Ascending aorta (tissue), 2 donors: ENCODE measurements around the gene UBA1. TPM values are rescaled to one million over a fixed set of nuclear protein-coding genes. Genes with fewer than 3 reads are reported as not detected.

Source experiments
- DNase-seq, 2 donors: peaks; one replicate each; pipeline ENCODE4 v3.0.0-alpha.2; 2019; ENCODE audit warnings: low spot score in 2 of 2
- H3K27ac ChIP-seq, 2 donors: fragments of 200-600 bp; sonication (generic); one replicate each; pipeline ENCODE4 v1.5.1; 2016 to 2017; ENCODE audit warnings: mild to moderate bottlenecking in 1 of 2
- H3K27me3 ChIP-seq: fragments of 200-600 bp; sonication (generic); one replicate; pipeline ENCODE4 v1.5.1; 2017
- H3K36me3 ChIP-seq, 2 donors: fragments of 200-600 bp; sonication (generic); one replicate each; pipeline ENCODE4 v1.5.1; 2016
- H3K4me1 ChIP-seq, 2 donors: fragments of 200-600 bp; sonication (generic); one replicate each; pipeline ENCODE4 v1.5.1; 2016 to 2017; ENCODE audit warnings: mild to moderate bottlenecking in 1 of 2
- H3K4me3 ChIP-seq, 2 donors: fragments of 200-600 bp; sonication (generic); one replicate each; pipeline ENCODE4 v1.5.1; 2016 to 2017; ENCODE audit warnings: mild to moderate bottlenecking in 1 of 2
- H3K9me3 ChIP-seq, 2 donors: fragments of 200-600 bp; sonication (generic); one replicate each; pipeline ENCODE4 v1.5.1; 2016
- intact Hi-C: fragments of 100-400 bp; cut with DNase I; formaldehyde crosslinking; loops from one replicate; pipeline ENCODE4 v1.15.1; 2023
- total RNA-seq: library from RNA; depleted of rRNA; stranded (reverse); fragments of >200 nt; gene quantifications from one replicate; pipeline ENCODE4 v1.1.0, GENCODE V29; 2016
- TF ChIP-seq, protein P1 (sequence below), 3 experiments: fragments of 200-600 bp in 2 of 3; fragments of 450-650 bp in 1 of 3; sonication (generic) in 2 of 3; IDR thresholded peaks; one replicate each; pipeline ENCODE4 v1.5.1; 2016 to 2019; ENCODE audit warnings: antibody characterized with exemption in 3 of 3, mild to moderate bottlenecking in 1 of 3, moderate library complexity in 1 of 3

The UBA1 gene
- total RNA-seq, 1 donor from 2014 or later: 162 TPM

DNA sequence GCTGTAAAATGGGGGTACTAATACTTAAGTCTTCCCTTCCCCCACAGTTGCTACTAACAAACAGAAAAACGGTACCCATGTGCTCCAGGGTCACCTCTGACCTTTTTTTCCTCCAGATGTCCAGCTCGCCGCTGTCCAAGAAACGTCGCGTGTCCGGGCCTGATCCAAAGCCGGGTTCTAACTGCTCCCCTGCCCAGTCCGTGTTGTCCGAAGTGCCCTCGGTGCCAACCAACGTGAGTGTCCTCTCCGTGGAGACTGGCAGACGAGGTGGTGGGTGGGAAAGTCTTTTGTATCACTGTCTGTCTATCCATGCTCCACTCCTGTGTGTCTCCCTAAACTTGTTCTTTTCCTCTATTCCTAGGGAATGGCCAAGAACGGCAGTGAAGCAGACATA, 5.1 kb downstream of the UBA1 start:
- DNase-seq: no peak
- no peaks in the 10 kb centered on the region for H3K27me3 ChIP-seq
- H3K9me3 ChIP-seq: no peaks in the 10 kb centered on the region
- intact Hi-C loops: loop anchor here (10.0 kb wide), 1 partner anchor 456 kb away; the partner anchor contains the start of genes ELK1 and UXT
- no peak overlapping the region for H3K27ac ChIP-seq
- H3K36me3 ChIP-seq: peaks cover 48 to 58% of the 10 kb centered on the region in 2 donors
- TF ChIP-seq, protein P1, sequence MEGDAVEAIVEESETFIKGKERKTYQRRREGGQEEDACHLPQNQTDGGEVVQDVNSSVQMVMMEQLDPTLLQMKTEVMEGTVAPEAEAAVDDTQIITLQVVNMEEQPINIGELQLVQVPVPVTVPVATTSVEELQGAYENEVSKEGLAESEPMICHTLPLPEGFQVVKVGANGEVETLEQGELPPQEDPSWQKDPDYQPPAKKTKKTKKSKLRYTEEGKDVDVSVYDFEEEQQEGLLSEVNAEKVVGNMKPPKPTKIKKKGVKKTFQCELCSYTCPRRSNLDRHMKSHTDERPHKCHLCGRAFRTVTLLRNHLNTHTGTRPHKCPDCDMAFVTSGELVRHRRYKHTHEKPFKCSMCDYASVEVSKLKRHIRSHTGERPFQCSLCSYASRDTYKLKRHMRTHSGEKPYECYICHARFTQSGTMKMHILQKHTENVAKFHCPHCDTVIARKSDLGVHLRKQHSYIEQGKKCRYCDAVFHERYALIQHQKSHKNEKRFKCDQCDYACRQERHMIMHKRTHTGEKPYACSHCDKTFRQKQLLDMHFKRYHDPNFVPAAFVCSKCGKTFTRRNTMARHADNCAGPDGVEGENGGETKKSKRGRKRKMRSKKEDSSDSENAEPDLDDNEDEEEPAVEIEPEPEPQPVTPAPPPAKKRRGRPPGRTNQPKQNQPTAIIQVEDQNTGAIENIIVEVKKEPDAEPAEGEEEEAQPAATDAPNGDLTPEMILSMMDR (IDR thresholded peaks at IDR 0.05): no peak
- H3K4me3 ChIP-seq: no peak overlapping the region
- peaks cover 12 to 21% of the 10 kb centered on the region in 2 donors for H3K4me1 ChIP-seq

- no peaks in the 10 kb centered on the region for H3K27me3 ChIP-seq
- DNase-seq: no peak
- H3K4me1 ChIP-seq: peaks cover 12 to 21% of the 10 kb centered on the region in 2 donors
- H3K36me3 ChIP-seq: peaks cover 51 to 64% of the 10 kb centered on the region in 2 donors
- intact Hi-C loops: loop anchor here (10.0 kb wide), 1 partner anchor 456 kb away; the partner anchor contains the start of genes ELK1 and UXT
- H3K27ac ChIP-seq: no peak overlapping the region
- no peaks in the 10 kb centered on the region for H3K9me3 ChIP-seq
- H3K4me3 ChIP-seq: no peak overlapping the region
- TF ChIP-seq, protein P1 (IDR thresholded peaks at IDR 0.05): no peak
Observed at GRCh38 chrX:47199286-47199685, 5.7 kb downstream of the UBA1 start.

DNA sequence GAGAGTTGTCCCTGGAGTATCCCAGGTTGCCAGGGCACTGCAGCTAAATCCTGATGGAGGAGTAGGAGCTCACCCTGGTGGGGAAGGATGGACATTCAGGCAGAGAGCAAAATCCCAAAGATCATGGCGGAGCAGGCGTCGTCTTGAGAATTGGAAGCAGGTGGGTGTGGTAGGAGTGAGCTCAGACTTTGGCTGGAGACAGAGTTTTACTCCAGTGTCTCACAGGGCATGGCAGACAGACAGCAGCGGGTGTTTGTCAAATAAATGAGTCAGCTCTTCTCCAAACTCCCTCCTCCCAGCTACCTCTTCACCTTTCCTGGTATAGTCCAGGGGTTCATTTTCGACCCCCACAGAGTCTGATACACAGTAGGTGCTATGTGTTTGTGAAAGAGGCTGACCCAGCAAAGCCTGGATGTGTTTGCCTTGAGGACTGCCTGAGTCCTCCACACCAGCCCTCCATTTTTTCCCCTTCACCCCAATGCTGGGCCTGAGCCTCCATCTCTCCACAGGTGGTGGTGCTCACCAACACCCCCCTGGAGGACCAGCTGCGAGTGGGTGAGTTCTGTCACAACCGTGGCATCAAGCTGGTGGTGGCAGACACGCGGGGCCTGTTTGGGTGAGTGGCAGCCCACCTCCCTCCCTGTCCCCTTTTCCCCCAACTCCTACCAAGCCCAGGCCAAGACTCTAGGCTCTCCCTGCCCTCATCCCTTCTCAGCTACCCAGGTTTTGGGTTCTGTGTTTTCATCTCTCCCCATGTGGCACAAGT, 6.9 kb downstream of the UBA1 start:
- intact Hi-C loops: no loop called here
- H3K27ac ChIP-seq: peak overlapping the region in 1 of 2 donors; percentile 46
- no peak for DNase-seq
- H3K36me3 ChIP-seq: peaks cover 60 to 77% of the 10 kb centered on the region in 2 donors
- H3K9me3 ChIP-seq: no peaks in the 10 kb centered on the region
- TF ChIP-seq, protein P1 (IDR thresholded peaks at IDR 0.05): no peak
- H3K4me1 ChIP-seq: peaks cover 11 to 12% of the 10 kb centered on the region in 2 donors
- no peaks in the 10 kb centered on the region for H3K27me3 ChIP-seq
- no peak overlapping the region for H3K4me3 ChIP-seq

DNA sequence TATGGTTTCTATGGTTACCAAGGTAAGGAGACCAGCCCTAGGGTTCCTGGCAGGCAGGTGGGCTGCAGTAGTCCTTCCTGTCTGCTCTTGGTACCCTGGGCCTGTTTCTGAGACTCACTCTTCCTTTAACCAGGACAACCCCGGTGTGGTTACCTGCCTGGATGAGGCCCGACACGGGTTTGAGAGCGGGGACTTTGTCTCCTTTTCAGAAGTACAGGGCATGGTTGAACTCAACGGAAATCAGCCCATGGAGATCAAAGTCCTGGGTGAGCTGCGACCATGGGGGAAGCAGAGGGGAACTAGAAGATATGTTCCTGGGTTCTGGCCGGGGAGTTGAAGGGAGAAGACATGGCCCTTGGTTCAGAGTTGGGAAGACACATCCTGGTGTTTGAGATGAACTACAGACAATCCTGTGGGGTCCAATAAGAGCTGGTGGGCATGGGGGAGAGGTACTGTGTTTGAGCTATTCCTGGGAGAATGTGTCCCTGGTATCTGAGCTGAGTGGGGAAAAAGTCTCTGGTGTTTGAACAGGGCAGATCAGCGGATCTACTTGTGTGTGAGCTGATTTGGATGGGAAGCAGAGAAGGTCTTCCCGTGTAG, 7.8 kb downstream of the UBA1 start:
- Histone ChIP-seq H3K27me3 (no peaks in the 10 kb centered on the region), H3K4me1 (peaks cover 4% of the 10 kb centered on the region in 2 donors), H3K27ac (no peak overlapping the region), H3K4me3 (no peak overlapping the region), H3K9me3 (no peaks in the 10 kb centered on the region), H3K36me3 (peaks cover 69 to 86% of the 10 kb centered on the region in 2 donors)
- DNase-seq: no peak
- intact Hi-C loops: no loop called here
- TF ChIP-seq, protein P1 (IDR thresholded peaks at IDR 0.05): no peak

GRCh38 chrX:47202316-47202715, 8.7 kb downstream of the UBA1 start:
- no peaks in the 10 kb centered on the region for H3K9me3 ChIP-seq
- DNase-seq: no peak
- TF ChIP-seq, protein P1 (IDR thresholded peaks at IDR 0.05): no peak
- H3K4me1 ChIP-seq: no peaks in the 10 kb centered on the region
- H3K27ac ChIP-seq: no peak overlapping the region
- H3K36me3 ChIP-seq: peaks cover 78 to 95% of the 10 kb centered on the region in 2 donors
- H3K27me3 ChIP-seq: no peaks in the 10 kb centered on the region
- intact Hi-C loops: no loop called here
- no peak overlapping the region for H3K4me3 ChIP-seq
